CD4-positive, alpha-beta T cell (primary cell): ENCODE data around the gene TAF6. TPM values are rescaled to one million over a fixed set of nuclear protein-coding genes. Genes with fewer than 3 reads are reported as not detected.

ENCODE experiments used
- ATAC-seq: fragments of 200-7000 bp; cut with Tn5 transposase; one replicate; pipeline ENCODE4 v1.10.0; 2022; ENCODE audit warnings: mild to moderate bottlenecking; ENCODE audit not compliant: poor library complexity
- CTCF ChIA-PET: fragments of 350-600 bp; sonication (Branson Sonifier 250); formaldehyde crosslinking; loops from one replicate; lab custom pipeline; 2021; ENCODE audit warnings: antibody characterized with exemption, inconsistent platforms; lab: Charles Lee
- POLR2A ChIA-PET: fragments of 350-600 bp; sonication (Branson Sonifier 250); formaldehyde crosslinking; loops from one replicate; lab custom pipeline; 2021; ENCODE audit warnings: antibody characterized with exemption, inconsistent platforms; lab: Charles Lee
- DNase-seq, 14 experiments: peaks; one replicate each; pipeline ENCODE4 v3.0.0-alpha.2; 2013 to 2020; ENCODE audit warnings: mixed read lengths in 2 of 14
- H3K27ac ChIP-seq, 2 donors: one replicate each; pipeline versions ENCODE4 v1.5.1 to v1.7.0; 2013; ENCODE audit warnings: low read length in 2 of 2, low read depth in 1 of 2, mild to moderate bottlenecking in 1 of 2
- H3K27me3 ChIP-seq, 2 experiments: 1 replicate in 1 of 2; 2 replicates in 1 of 2; pipeline versions ENCODE4 v1.6.1 to v1.7.0; 2013; ENCODE audit warnings: low read length in 2 of 2, control low read depth in 1 of 2, mild to moderate bottlenecking in 1 of 2, moderate library complexity in 1 of 2; ENCODE audit not compliant: insufficient read depth in 2 of 2, control insufficient read depth in 1 of 2
- H3K36me3 ChIP-seq: one replicate; pipeline ENCODE4 v1.6.1; 2013; ENCODE audit warnings: low read length, control low read depth; ENCODE audit not compliant: insufficient read depth
- H3K4me1 ChIP-seq: one replicate; pipeline ENCODE4 v1.6.1; 2013; ENCODE audit warnings: low read length, control low read depth; ENCODE audit not compliant: insufficient read depth
- H3K4me3 ChIP-seq: one replicate; pipeline ENCODE4 v1.5.1; 2013; ENCODE audit warnings: mild to moderate bottlenecking, low read length, moderate library complexity
- H3K9me3 ChIP-seq, 2 experiments: 1 replicate in 1 of 2; 2 replicates in 1 of 2; pipeline versions ENCODE4 v1.6.1 to v1.7.0; 2013; ENCODE audit warnings: low read length in 2 of 2, mild to moderate bottlenecking in 2 of 2, control low read depth in 1 of 2, moderate library complexity in 1 of 2; ENCODE audit not compliant: control insufficient read depth in 1 of 2, insufficient read depth in 1 of 2
- H3K27ac Mint-ChIP-seq: one replicate; pipeline ENCODE4 v1.8.0; 2020; ENCODE audit warnings: mixed read lengths
- H3K27me3 Mint-ChIP-seq: one replicate; pipeline ENCODE4 v1.8.0; 2021; ENCODE audit warnings: mixed read lengths
- H3K36me3 Mint-ChIP-seq: one replicate; pipeline ENCODE4 v1.8.0; 2021; ENCODE audit warnings: low read depth, mixed read lengths
- H3K4me1 Mint-ChIP-seq: one replicate; pipeline ENCODE4 v1.8.0; 2021; ENCODE audit warnings: low read depth, mixed read lengths
- H3K4me3 Mint-ChIP-seq: one replicate; pipeline ENCODE4 v1.8.0; 2020; ENCODE audit warnings: mild to moderate bottlenecking, mixed read lengths
- H3K9me3 Mint-ChIP-seq: one replicate; pipeline ENCODE4 v1.8.0; 2020; ENCODE audit warnings: mixed read lengths
- CTCF ChIP-seq: fragments of 200-600 bp; IDR thresholded peaks from one replicate; pipeline ENCODE4 v1.8.0; 2022; ENCODE audit warnings: antibody characterized with exemption, mild to moderate bottlenecking
- intact Hi-C, 2 experiments: fragments of 100-400 bp; cut with DNase I in 1 of 2; cut with micrococcal nuclease in 1 of 2; formaldehyde crosslinking; loops; one replicate each; pipeline versions ENCODE4 v1.15.1 to v1.9.0; 2023 to 2025; cut with DNase I, micrococcal nuclease
- total RNA-seq, 174 experiments: library from RNA in 2 of 174; stranded (reverse) in 2 of 174; gene quantifications; one replicate each; pipeline ENCODE4 v1.2.3 and lab custom pipeline; 2021 to 2026

The TAF6 gene
- total RNA-seq, 2 experiments from 2014 or later, result 34.8 to 37.4 TPM

GRCh38 chr7:100122067-100122466, 2.9 kb upstream of the TAF6 start:
- ATAC-seq (no peak), DNase-seq (no peak)
- Histone ChIP-seq H3K4me3 (no peak overlapping the region), H3K27ac (no peak overlapping the region), H3K9me3 (no peaks in the 10 kb centered on the region), H3K36me3 (peaks cover 22% of the 10 kb centered on the region), H3K27me3 (no peaks in the 10 kb centered on the region), H3K4me1 (peaks cover 52% of the 10 kb centered on the region)
- intact Hi-C loops, result no loop called here
- H3K4me1 Mint-ChIP-seq, result peaks cover 44% of the 10 kb centered on the region
- peak overlapping the region; percentile 46 for H3K4me3 Mint-ChIP-seq
- peak overlapping the region; percentile 58 for H3K27ac Mint-ChIP-seq
- no peak for TF ChIP-seq CTCF
- no peaks in the 10 kb centered on the region for H3K27me3 Mint-ChIP-seq
- POLR2A ChIA-PET, result interaction anchor here (0.8 to 2.0 kb wide), 3 partner anchors 9 to 22 kb away, joined by 3 to 7 read pairs (median 4); partner anchors contain the start of gene AP4M1
- H3K9me3 Mint-ChIP-seq, result no peaks in the 10 kb centered on the region
- CTCF ChIA-PET, result no interaction called here
- H3K36me3 Mint-ChIP-seq, result peaks cover 47% of the 10 kb centered on the region

- intact Hi-C loops, result no loop called here
- Mint-ChIP-seq H3K9me3 (no peaks in the 10 kb centered on the region), H3K4me3 (peak overlapping the region; percentile 98), H3K4me1 (peaks cover 38% of the 10 kb centered on the region), H3K36me3 (peaks cover 43% of the 10 kb centered on the region), H3K27ac (peak overlapping the region; percentile 97), H3K27me3 (no peaks in the 10 kb centered on the region)
- ATAC-seq (no peak), DNase-seq (no peak)
- Histone ChIP-seq H3K4me1 (peaks cover 44% of the 10 kb centered on the region), H3K36me3 (peaks cover 22% of the 10 kb centered on the region), H3K9me3 (no peaks in the 10 kb centered on the region), H3K4me3 (peak overlapping the region; percentile 93), H3K27ac (peak overlapping the region in 1 of 2 donors; percentile 79), H3K27me3 (no peaks in the 10 kb centered on the region)
- TF ChIP-seq CTCF, result no peak
- CTCF ChIA-PET, result interaction anchor here (1.0 to 1.6 kb wide), 7 partner anchors 9 to 97 kb away, joined by 3 to 14 read pairs (median 4); partner anchors contain the start of genes AP4M1 and MCM7
- POLR2A ChIA-PET, result interaction anchor here (0.7 to 2.8 kb wide), 12 partner anchors 9 to 563 kb away, joined by 3 to 50 read pairs (median 9); partner anchors contain the start of genes AP4M1, COPS6, LAMTOR4 and MCM7
These were observed 1.5 kb upstream of the TAF6 start for GRCh38 chr7:100120733-100121036.

GRCh38 chr7:100119970-100120732, 993 bp upstream of the TAF6 start:
- peak overlapping the region; percentile 93 for H3K4me3 ChIP-seq
- intact Hi-C loops, result loop anchor here (1.0 to 2.0 kb wide), 3 partner anchors 7 to 39 kb away; partner anchors contain the start of genes AP4M1 (in 2 of the 2), MCM7 (in 2 of the 2) and ZNF3 (in 1 of the 2)
- no peaks in the 10 kb centered on the region for H3K9me3 Mint-ChIP-seq
- ATAC-seq (peak; percentile 65), DNase-seq (peak; percentile 53 to 85 (median 67))
- peaks cover 34% of the 10 kb centered on the region for H3K4me1 Mint-ChIP-seq
- no peak for TF ChIP-seq CTCF
- ChIA-PET POLR2A (interaction anchor here (0.7 to 2.8 kb wide), 12 partner anchors 9 to 562 kb away, joined by 3 to 50 read pairs (median 9); partner anchors contain the start of genes AP4M1, COPS6, LAMTOR4 and MCM7), CTCF (interaction anchor here (1.0 to 1.6 kb wide), 7 partner anchors 9 to 98 kb away, joined by 3 to 14 read pairs (median 4); partner anchors contain the start of genes AP4M1 and MCM7)
- no peaks in the 10 kb centered on the region for H3K9me3 ChIP-seq
- H3K4me1 ChIP-seq, result peaks cover 38% of the 10 kb centered on the region
- no peaks in the 10 kb centered on the region for H3K27me3 Mint-ChIP-seq
- no peaks in the 10 kb centered on the region for H3K27me3 ChIP-seq
- H3K4me3 Mint-ChIP-seq, result peak overlapping the region; percentile 98
- H3K27ac Mint-ChIP-seq, result peak overlapping the region; percentile 97
- H3K36me3 ChIP-seq, result peaks cover 19% of the 10 kb centered on the region
- H3K27ac ChIP-seq, result peak overlapping the region; percentile 79 to 98
- H3K36me3 Mint-ChIP-seq, result peaks cover 42% of the 10 kb centered on the region
